H9 (cell line): ENCODE data around the gene FJX1. TPM values are rescaled to one million over a fixed set of nuclear protein-coding genes. Genes with fewer than 3 reads are reported as not detected.

Experiments used
- DNase-seq: peaks from one replicate; pipeline ENCODE4 v3.0.0-alpha.2; 2017
- H2AFZ ChIP-seq: one replicate; pipeline ENCODE4 v1.6.1; 2013; ENCODE audit warnings: mild to moderate bottlenecking, low read length, control low read depth, moderate library complexity
- H2AK5ac ChIP-seq: 2 replicates; pipeline ENCODE4 v1.6.1; 2013; ENCODE audit warnings: low read length, control low read depth, mixed read lengths; ENCODE audit not compliant: insufficient read length
- H2BK120ac ChIP-seq: one replicate; pipeline ENCODE4 v1.6.1; 2013; ENCODE audit warnings: low read depth, mild to moderate bottlenecking, low read length, control low read depth, inconsistent platforms; ENCODE audit not compliant: poor library complexity, severe bottlenecking
- H2BK12ac ChIP-seq: 2 replicates; pipeline ENCODE4 v1.6.1; 2013; ENCODE audit warnings: low read length, control low read depth, mixed read lengths, low read depth; ENCODE audit not compliant: insufficient read length
- H2BK15ac ChIP-seq: 2 replicates; pipeline ENCODE4 v1.6.1; 2013; ENCODE audit warnings: low read depth, low read length, control low read depth
- H2BK20ac ChIP-seq: one replicate; pipeline ENCODE4 v1.6.1; 2013; ENCODE audit warnings: low read depth, mild to moderate bottlenecking, low read length, control low read depth, inconsistent platforms; ENCODE audit not compliant: poor library complexity, severe bottlenecking
- H2BK5ac ChIP-seq: 2 replicates; pipeline ENCODE4 v1.6.1; 2013; ENCODE audit warnings: low read length, control low read depth, mixed read lengths; ENCODE audit not compliant: insufficient read length
- H3K14ac ChIP-seq: 2 replicates; pipeline ENCODE4 v1.6.1; 2013; ENCODE audit warnings: low read length, control low read depth; ENCODE audit not compliant: insufficient read depth
- H3K18ac ChIP-seq: 2 replicates; pipeline ENCODE4 v1.6.1; 2013; ENCODE audit warnings: low read depth, mild to moderate bottlenecking, mixed read lengths, low read length, control low read depth; ENCODE audit not compliant: insufficient read length
- H3K23ac ChIP-seq: 2 replicates; pipeline ENCODE4 v1.6.1; 2013; ENCODE audit warnings: low read length, control low read depth, mixed read lengths, low read depth; ENCODE audit not compliant: insufficient read length
- H3K23me2 ChIP-seq: 2 replicates; pipeline ENCODE4 v1.6.1; 2013; ENCODE audit warnings: low read depth, mild to moderate bottlenecking, mixed read lengths, low read length, control low read depth; ENCODE audit not compliant: insufficient read length, poor library complexity, severe bottlenecking
- H3K27ac ChIP-seq: 2 replicates; pipeline ENCODE4 v1.5.1; 2013; ENCODE audit warnings: low read length, control low read depth, mixed read lengths, low read depth; ENCODE audit not compliant: insufficient read length
- H3K27me3 ChIP-seq: 2 replicates; pipeline ENCODE4 v1.6.1; 2013; ENCODE audit warnings: low read length, control low read depth, inconsistent platforms; ENCODE audit not compliant: insufficient read depth
- H3K4ac ChIP-seq: 2 replicates; pipeline ENCODE4 v1.6.1; 2013; ENCODE audit warnings: low read depth, mild to moderate bottlenecking, control low read depth, inconsistent platforms, low read length, moderate library complexity
- H3K4me1 ChIP-seq: 2 replicates; pipeline ENCODE4 v1.6.1; 2013; ENCODE audit warnings: low read length, control low read depth, inconsistent platforms; ENCODE audit not compliant: insufficient read depth
- H3K4me2 ChIP-seq: 2 replicates; pipeline ENCODE4 v1.6.1; 2013; ENCODE audit warnings: low read length, control low read depth, mixed read lengths; ENCODE audit not compliant: insufficient read length, insufficient read depth
- H3K56ac ChIP-seq: 2 replicates; pipeline ENCODE4 v1.6.1; 2013; ENCODE audit warnings: low read depth, mild to moderate bottlenecking, mixed read lengths, low read length, control low read depth; ENCODE audit not compliant: insufficient read length
- H3K79me1 ChIP-seq: 2 replicates; pipeline ENCODE4 v1.6.1; 2013; ENCODE audit warnings: low read depth, mild to moderate bottlenecking, moderate library complexity, low read length, control low read depth, inconsistent platforms; ENCODE audit not compliant: insufficient read depth, poor library complexity, severe bottlenecking
- H3K79me2 ChIP-seq: 2 replicates; pipeline ENCODE4 v1.6.1; 2013; ENCODE audit warnings: low read length, control low read depth, inconsistent platforms; ENCODE audit not compliant: insufficient read depth
- H3K9ac ChIP-seq: 2 replicates; pipeline ENCODE4 v1.6.1; 2013; ENCODE audit warnings: low read length, control low read depth, mixed read lengths; ENCODE audit not compliant: insufficient read length; ENCODE audit errors: extremely low read depth
- H3K9me3 ChIP-seq: one replicate; pipeline ENCODE4 v1.6.1; 2013; ENCODE audit warnings: low read depth, low read length, inconsistent platforms; ENCODE audit not compliant: control insufficient read depth
- H3T11ph ChIP-seq: one replicate; pipeline ENCODE4 v1.6.1; 2013; ENCODE audit warnings: mild to moderate bottlenecking, low read length, control low read depth, inconsistent platforms
- H4K20me1 ChIP-seq: one replicate; pipeline ENCODE4 v1.6.1; 2013; ENCODE audit not compliant: control insufficient read depth, insufficient read length, insufficient read depth
- H4K5ac ChIP-seq: 2 replicates; pipeline ENCODE4 v1.6.1; 2013; ENCODE audit warnings: low read depth, mild to moderate bottlenecking, mixed read lengths, low read length, control low read depth; ENCODE audit not compliant: insufficient read length
- H4K8ac ChIP-seq: replicated peaks from 2 replicates; pipeline ENCODE4 v1.6.1; 2013; ENCODE audit warnings: low read length, control low read depth, mixed read lengths, low read depth; ENCODE audit not compliant: insufficient read length
- H4K91ac ChIP-seq: 2 replicates; pipeline ENCODE4 v1.6.1; 2013; ENCODE audit warnings: low read depth, mild to moderate bottlenecking, moderate library complexity, mixed read lengths, low read length, control low read depth; ENCODE audit not compliant: insufficient read length
- H3K27ac Mint-ChIP-seq, 3 experiments: 2 replicates in 2 of 3; 3 replicates in 1 of 3; pipeline ENCODE4 v1.8.0; 2020 to 2021; ENCODE audit warnings: mixed read lengths in 3 of 3, mild to moderate bottlenecking in 1 of 3, moderate library complexity in 1 of 3
- H3K27me3 Mint-ChIP-seq: 2 replicates; pipeline ENCODE4 v1.8.0; 2021; ENCODE audit warnings: low read depth, mild to moderate bottlenecking, moderate library complexity, mixed read lengths
- H3K36me3 Mint-ChIP-seq, 3 experiments: 2 replicates in 2 of 3; 3 replicates in 1 of 3; pipeline ENCODE4 v1.8.0; 2020 to 2021; ENCODE audit warnings: low read depth in 3 of 3, mixed read lengths in 3 of 3; ENCODE audit not compliant: insufficient read depth in 1 of 3
- H3K4me1 Mint-ChIP-seq, 2 experiments: 2 replicates each; pipeline ENCODE4 v1.8.0; 2020; ENCODE audit warnings: mixed read lengths in 2 of 2
- H3K4me3 Mint-ChIP-seq, 2 experiments: 2 replicates in 1 of 2; 3 replicates in 1 of 2; pipeline ENCODE4 v1.8.0; 2020 to 2021; ENCODE audit warnings: mild to moderate bottlenecking in 2 of 2, mixed read lengths in 2 of 2, moderate library complexity in 1 of 2
- H3K9me3 Mint-ChIP-seq, 2 experiments: 2 replicates in 1 of 2; 3 replicates in 1 of 2; pipeline ENCODE4 v1.8.0; 2020; ENCODE audit warnings: mild to moderate bottlenecking in 2 of 2, mixed read lengths in 2 of 2, moderate library complexity in 1 of 2
- WGBS: extraction: QIAGEN DNeasy Blood & Tissue Kit; methylation state at CpG from one replicate; pipeline ENCODE4 v1.1.7; 2013; ENCODE audit warnings: missing lambda C conversion rate, low lambda C conversion rate, mixed read lengths; ENCODE audit not compliant: insufficient read length; ENCODE audit errors: extremely low coverage; 5-methylcytosine and 5-hydroxymethylcytosine counted together
- total RNA-seq: library from RNA; stranded (reverse); gene quantifications from 2 replicates; pipeline ENCODE4 v1.2.1, GENCODE V29; 2021
- TF ChIP-seq, protein P1 (sequence below): fragments of 200-600 bp; sonication (generic); conservative IDR thresholded peaks from 3 replicates; pipeline ENCODE4 v1.8.0; 2021; ENCODE audit warnings: antibody characterized with exemption, mild to moderate bottlenecking

FJX1 gene
- total RNA-seq, 1 experiment from 2014 or later = 11.5 TPM

DNA sequence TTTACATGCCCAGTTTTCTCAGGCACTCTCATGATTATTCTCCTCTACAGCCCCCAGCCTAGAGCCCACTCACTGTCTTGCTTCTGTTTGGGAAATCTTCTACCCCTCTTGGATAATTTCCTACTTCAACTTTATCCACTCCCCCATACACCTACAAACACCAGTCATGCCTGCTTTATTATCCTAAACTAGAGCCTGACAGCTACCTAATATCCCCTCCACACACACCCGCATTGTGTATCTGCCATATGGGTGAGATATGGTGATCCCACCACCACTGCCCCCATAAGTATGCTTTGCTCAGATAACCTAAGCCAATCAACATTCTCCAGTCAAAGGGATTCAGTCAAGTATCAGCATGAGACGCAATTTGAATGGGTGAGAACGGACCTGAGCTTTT is 15.3 kb upstream of the FJX1 start:
- no CpG with 5 or more reads among the region's 3 CpGs for WGBS
- Histone ChIP-seq H3K79me2 (no peaks in the 10 kb centered on the region), H3K23me2 (no peaks in the 10 kb centered on the region), H4K91ac (no peak overlapping the region), H4K5ac (no peak overlapping the region), H3K27ac (no peak overlapping the region), H3K9me3 (no peaks in the 10 kb centered on the region), H4K8ac (no peak overlapping the region), H3K18ac (no peak overlapping the region), H3K23ac (no peak overlapping the region), H3T11ph (no peak overlapping the region), H2BK12ac (no peak overlapping the region), H3K4me2 (no peak overlapping the region), H2BK5ac (no peak overlapping the region), H3K4me1 (no peaks in the 10 kb centered on the region), H2AFZ (no peak overlapping the region), H4K20me1 (no peaks in the 10 kb centered on the region), H3K4ac (no peak overlapping the region), H3K79me1 (no peaks in the 10 kb centered on the region), H3K9ac (no peak overlapping the region), H2BK15ac (no peak overlapping the region), H2BK120ac (no peak overlapping the region), H3K56ac (no peak overlapping the region), H3K27me3 (no peaks in the 10 kb centered on the region), H2AK5ac (no peak overlapping the region), H2BK20ac (no peak overlapping the region), H3K14ac (no peak overlapping the region)
- Mint-ChIP-seq H3K27ac (no peak overlapping the region), H3K36me3 (no peaks in the 10 kb centered on the region), H3K4me3 (no peak overlapping the region), H3K4me1 (peaks cover 9 to 10% of the 10 kb centered on the region in 2 experiments), H3K9me3 (no peaks in the 10 kb centered on the region), H3K27me3 (peaks cover 19% of the 10 kb centered on the region)
- TF ChIP-seq, protein P1, sequence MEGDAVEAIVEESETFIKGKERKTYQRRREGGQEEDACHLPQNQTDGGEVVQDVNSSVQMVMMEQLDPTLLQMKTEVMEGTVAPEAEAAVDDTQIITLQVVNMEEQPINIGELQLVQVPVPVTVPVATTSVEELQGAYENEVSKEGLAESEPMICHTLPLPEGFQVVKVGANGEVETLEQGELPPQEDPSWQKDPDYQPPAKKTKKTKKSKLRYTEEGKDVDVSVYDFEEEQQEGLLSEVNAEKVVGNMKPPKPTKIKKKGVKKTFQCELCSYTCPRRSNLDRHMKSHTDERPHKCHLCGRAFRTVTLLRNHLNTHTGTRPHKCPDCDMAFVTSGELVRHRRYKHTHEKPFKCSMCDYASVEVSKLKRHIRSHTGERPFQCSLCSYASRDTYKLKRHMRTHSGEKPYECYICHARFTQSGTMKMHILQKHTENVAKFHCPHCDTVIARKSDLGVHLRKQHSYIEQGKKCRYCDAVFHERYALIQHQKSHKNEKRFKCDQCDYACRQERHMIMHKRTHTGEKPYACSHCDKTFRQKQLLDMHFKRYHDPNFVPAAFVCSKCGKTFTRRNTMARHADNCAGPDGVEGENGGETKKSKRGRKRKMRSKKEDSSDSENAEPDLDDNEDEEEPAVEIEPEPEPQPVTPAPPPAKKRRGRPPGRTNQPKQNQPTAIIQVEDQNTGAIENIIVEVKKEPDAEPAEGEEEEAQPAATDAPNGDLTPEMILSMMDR = no peak
- no peak for DNase-seq
